ENCODE results near the gene LNP1.

DNA sequence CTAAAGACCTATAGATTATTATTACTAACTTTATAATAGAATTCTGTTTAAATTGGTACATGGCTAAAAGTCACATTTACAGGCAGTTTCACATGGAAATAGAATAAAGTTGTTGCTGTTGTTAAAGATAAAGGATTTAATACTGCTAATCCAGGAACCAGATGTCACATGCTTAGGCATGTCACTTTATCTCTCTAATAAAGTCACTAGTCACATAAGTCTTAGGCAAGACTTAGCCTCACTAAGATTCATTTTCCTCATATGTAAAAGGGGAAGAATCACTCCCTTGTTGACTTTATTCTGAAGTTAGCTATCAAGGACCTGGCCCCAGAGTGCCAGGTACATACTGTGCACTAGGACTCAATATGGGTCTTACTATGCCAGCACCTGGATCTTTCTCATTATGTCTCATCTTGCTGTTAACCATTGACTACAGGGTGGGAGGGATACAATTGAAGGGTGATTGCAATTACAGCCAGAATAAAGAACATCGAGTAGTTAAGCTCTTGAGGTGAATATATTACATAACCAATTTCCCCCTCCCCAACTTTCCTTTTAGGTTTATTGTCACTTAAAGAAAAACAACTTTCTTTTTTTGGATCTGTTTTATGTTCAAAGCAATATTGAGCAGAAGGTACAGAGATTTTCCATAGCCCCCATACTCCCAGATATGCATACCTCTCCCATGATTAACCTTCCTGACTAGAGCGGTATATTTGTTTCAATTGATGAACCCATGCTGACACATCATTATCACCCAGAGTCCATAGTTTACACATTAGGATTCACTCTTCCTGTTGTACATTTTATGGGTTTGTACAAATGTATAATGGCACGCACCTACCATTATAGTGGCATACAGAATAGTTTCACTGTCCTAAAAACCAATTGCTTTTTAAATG lies 36.6 kb downstream of the LNP1 start:
- TF ChIP-seq, protein P1, sequence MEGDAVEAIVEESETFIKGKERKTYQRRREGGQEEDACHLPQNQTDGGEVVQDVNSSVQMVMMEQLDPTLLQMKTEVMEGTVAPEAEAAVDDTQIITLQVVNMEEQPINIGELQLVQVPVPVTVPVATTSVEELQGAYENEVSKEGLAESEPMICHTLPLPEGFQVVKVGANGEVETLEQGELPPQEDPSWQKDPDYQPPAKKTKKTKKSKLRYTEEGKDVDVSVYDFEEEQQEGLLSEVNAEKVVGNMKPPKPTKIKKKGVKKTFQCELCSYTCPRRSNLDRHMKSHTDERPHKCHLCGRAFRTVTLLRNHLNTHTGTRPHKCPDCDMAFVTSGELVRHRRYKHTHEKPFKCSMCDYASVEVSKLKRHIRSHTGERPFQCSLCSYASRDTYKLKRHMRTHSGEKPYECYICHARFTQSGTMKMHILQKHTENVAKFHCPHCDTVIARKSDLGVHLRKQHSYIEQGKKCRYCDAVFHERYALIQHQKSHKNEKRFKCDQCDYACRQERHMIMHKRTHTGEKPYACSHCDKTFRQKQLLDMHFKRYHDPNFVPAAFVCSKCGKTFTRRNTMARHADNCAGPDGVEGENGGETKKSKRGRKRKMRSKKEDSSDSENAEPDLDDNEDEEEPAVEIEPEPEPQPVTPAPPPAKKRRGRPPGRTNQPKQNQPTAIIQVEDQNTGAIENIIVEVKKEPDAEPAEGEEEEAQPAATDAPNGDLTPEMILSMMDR (IDR thresholded peaks at IDR 0.05): no peak
- TF ChIP-seq POLR2A (IDR thresholded peaks at IDR 0.05) (no peak), POLR2AphosphoS5 (IDR thresholded peaks at IDR 0.05) (no peak)
